AML-193 (cell line): ENCODE data around the gene GBP3.
"Not testable (repeated sequence)": the region's sequence is repeated elsewhere in the genome, so short reads cannot be mapped to it uniquely, and the experiment has no call there.

Source experiments
- DNase-seq, 2 experiments: peaks; one replicate each; lab custom pipeline; 2025; lab: John Stamatoyannopoulos, UW

The GBP3 gene

DNA sequence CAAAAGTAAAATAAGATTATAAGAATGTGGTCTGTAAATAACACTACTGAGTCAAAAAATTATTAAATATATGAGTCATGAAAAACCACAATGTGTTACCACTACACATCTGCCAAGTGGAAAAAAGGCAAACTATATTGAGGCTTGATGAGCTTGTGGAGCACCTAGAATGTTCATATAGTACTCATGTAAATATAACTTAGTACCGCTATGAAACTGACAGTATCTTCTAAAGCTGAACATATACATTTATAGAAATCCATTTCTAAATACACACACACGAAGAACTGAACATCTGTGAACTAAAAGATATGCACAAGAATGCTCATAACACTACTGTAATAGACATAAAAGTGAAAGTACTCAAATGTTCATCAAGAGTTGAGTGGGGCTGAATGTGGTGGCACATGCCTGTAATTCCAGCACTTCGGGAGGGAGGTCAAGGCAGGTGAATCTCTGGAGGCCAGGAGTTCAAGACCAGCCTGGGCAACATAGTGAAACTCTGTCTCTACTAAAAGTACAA lies 18.5 kb upstream of the GBP3 start:
- no peak for DNase-seq

DNA sequence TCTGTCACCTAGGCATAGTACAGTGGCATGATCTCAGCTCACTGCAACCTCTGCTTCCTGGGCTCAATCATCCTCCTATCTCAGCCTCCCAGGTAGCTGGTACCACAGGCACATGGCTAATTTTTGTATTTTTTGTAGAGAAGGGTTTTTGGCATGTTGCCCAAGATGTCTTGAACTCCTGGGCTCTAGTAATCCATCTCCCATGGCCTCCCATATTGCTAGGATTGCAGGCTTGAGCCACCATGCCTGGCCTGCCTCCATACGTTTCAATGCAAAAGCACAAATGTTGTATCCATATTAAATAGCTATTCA lies 17.6 kb upstream of the GBP3 start:
- DNase-seq: no peak

DNA sequence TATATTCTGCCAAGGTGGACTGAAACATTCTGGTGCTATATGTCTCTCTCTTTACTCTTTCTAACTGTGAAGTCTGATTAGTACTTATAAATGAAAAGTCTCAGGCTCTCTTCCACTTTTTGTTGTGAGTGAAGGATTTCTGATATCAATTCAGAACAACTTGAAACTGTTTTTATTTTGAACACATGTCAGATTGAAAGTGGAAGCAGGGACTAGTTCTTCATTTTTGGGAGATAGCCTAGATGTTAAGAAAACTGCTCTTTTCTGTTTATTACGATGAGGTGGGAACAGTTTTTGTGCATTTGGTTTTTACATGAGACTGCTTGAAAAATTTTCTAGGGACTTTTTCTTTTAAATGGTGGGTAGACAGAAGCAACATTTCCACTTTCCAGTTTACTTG lies 14.5 kb upstream of the GBP3 start:
- no peak for DNase-seq

GRCh38 chr1:89035080-89035479 lies 12.4 kb upstream of the GBP3 start:
- DNase-seq: no peak

GRCh38 chr1:89034004-89034403 lies 11.3 kb upstream of the GBP3 start:
- DNase-seq: not testable (repeated sequence)

- DNase-seq: not testable (repeated sequence)
Measured at GRCh38 chr1:89029051-89029450, 6.4 kb upstream of the GBP3 start.

DNA sequence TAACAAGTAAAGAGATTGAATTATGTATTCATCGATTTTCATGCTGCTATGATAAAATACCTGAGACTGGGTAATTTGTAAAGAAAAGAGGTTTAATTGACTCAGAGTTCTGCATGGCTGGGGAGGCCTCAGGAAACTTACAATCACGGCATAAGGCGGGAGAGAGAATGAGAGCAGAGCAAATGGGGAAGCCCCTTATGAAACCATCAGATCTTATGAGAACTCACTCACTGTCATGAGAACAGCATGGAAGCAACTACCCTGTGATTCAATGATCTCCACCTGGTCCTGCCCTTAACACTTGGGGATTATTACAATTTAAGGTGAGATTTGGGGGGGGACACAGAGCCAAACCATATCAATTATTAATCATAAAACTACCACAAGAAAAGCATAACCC lies 3.3 kb upstream of the GBP3 start:
- no peak for DNase-seq

- no peak for DNase-seq
Measured at GRCh38 chr1:89023026-89023425, 360 bp upstream of the GBP3 start.

DNA sequence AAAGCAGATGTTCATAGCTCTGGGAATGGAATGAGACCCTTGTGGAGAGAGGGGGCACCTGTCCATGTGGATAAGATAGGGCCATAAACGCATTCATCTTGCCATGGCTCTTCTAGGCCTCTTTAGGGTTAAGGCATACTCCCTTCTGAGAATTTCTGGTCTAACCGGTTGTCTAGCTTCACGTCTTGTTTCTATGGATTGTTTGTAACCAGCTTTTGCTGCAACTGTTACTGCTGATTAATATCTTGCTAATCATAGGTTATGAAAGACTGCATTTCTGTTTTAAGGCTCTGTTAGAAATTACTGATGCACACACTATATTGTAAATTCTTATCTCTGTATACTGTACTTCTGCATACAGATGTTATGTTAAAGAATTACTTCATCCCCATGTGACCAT lies 4.3 kb downstream of the GBP3 start:
- DNase-seq: not testable (repeated sequence)

- no peak for DNase-seq
Measured at GRCh38 chr1:89008511-89008910, 14.2 kb downstream of the GBP3 start.

GRCh38 chr1:89005286-89006151 lies 17.1 kb downstream of the GBP3 start:
- DNase-seq: no peak

GRCh38 chr1:89002176-89002575 lies 20.5 kb downstream of the GBP3 start:
- not testable (repeated sequence) for DNase-seq

DNA sequence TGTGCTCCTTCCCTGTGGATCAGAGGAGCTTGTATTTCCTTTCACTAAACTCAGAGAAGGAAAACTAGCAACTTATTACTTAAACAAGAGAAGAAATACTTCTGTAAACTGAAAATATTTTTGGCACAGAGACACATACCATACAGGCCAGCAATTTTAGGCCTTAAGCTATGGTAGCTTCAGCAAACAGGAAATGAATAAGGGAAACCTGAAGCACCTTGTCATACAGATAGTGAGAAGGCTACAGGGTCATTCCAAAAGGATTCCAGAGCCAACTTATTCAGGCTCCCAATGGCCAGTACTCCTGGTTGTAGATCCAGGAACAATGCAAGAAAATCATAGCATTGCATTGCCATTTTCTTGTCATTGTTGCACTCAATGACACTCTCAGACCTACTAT lies 21.2 kb downstream of the GBP3 start:
- no peak for DNase-seq

DNA sequence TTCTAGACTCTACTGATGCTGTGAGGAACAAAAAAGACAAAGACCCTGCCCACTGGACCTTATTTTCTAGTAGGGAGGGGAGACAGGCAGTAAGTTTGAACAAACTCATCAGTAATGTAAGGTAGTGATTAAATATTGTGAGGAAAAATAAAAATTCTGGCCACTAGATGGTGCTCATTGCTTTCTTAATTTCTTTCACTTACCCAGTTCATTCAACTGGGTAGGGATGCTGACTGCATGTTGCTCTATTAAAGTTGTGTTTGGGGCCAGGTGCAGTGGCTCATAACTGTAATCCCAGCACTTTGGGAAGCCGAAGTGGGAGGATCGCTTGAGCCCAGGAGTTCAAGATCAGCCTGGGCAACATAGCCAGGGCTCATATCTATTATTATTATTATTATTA lies 23.9 kb downstream of the GBP3 start:
- peak; percentile 73 to 79 for DNase-seq

- DNase-seq: no peak
Measured at GRCh38 chr1:88990426-88990825, 32.2 kb downstream of the GBP3 start.

- no peak for DNase-seq
Measured at GRCh38 chr1:88985692-88986091, 37.0 kb downstream of the GBP3 start.

- no peak for DNase-seq
Measured at GRCh38 chr1:88985032-88985431, 37.6 kb downstream of the GBP3 start.

DNA sequence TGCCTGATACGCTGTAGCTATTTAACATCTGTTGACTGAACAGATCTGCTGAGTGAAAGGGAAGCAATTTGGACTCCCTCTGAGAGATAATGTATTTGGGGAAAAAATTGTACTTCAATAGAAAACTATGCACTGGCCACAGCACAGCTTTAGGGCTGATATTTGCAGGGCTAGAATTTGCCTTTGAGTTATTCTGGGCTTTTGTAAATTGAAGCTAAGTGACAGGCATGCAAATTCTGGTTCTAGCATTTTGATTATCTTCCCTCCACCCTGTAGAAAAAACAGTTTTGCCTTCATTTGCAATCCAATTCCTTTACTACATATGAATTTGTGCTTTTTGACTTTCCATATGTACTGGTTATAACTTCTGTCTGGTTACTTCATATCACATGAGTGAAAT lies 38.1 kb downstream of the GBP3 start:
- DNase-seq: no peak

DNA sequence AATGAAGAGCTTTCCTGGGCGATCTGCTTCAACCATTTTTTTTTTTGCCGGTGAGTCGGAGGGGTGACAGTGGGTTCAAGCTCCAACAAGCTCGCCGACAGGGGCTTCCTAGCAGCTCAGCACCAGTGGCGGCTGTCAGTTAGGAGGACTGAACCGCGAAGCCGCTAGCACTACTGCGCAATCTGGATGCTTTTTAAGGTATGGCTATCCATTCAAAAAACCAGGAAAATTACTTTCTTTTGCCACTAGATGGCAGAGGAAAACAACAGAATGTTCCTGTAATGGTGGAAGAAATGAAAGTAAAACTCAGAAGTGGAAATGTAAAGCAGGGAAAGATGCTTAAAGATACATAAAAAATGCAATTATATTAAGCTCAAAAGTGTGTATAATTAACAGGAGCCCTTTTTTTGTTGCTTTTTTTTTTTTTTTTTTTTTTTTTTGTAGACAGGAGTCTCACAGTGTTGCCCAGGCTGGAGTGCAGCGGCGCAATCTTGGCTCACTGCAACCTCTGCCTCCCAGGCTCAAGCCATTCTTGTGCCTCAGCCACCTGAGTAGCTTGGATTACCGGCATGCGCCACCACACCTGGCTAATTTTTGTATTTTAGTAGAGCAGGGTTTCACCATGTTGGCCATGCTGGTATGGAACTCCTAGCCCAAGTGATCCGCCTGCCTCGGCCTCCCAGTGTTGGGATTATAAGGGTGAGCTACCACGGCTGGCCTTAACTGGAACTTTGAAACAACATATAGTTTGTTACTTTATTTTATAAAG lies 38.7 kb downstream of the GBP3 start:
- DNase-seq: peak; percentile 51 to 64

- no peak for DNase-seq
Measured at GRCh38 chr1:88982055-88982454, 40.6 kb downstream of the GBP3 start.

GRCh38 chr1:88981506-88981905 lies 41.2 kb downstream of the GBP3 start:
- DNase-seq: not testable (repeated sequence)

DNA sequence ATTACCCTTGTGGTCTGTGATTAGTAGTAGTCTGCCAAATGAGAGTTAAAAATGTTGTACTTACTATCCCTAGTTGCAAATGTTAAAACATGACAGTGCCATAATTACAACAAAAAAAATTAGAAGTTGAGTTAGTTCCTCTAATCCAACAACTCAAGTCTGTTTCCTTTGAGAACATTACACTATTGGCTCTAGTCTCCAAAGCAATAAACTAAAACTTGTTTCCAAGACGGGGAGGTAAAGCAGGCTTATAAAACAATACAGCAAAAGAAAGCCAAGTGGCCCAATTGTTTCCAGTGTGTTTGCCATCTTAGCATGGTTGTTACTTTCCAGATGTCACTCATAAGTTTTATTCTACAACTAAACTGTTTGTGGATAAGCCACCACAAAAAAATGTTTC lies 41.8 kb downstream of the GBP3 start:
- DNase-seq: no peak

DNA sequence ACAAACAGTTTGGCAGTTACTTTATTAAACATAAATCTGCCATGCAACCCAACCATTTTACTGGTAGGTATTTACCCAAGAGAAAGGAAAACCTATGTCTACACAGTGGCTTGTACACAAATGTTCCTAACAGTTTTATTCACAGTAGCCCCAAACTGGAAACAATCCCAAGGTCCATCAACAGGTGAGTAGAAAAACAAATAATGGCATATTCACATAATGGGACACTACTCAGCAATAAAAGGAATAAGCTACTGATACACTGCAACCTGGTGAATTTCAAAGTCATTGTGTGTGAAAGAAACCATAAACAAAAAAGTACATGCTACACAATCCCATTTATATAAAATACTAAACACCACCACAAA lies 42.9 kb downstream of the GBP3 start:
- DNase-seq: no peak
